PC-9 (cell line): ENCODE measurements around the gene TMEM272. TPM values are rescaled to one million over a fixed set of nuclear protein-coding genes. Genes with fewer than 3 reads are reported as not detected.

Experiments
- BruUV-seq: library from RNA; stranded (reverse); fragments of 400-500 nt; replicated peaks from 2 replicates; lab custom pipeline; 2021; lab: Mats Ljungman, UMichigan
- CTCF ChIA-PET: fragments of 300-600 bp; sonication (Branson Sonifier 250); formaldehyde crosslinking; loops from one replicate; lab custom pipeline; 2022; ENCODE audit warnings: antibody characterized with exemption; lab: Charles Lee
- POLR2A ChIA-PET: fragments of 300-600 bp; sonication (Branson Sonifier 250); formaldehyde crosslinking; loops from one replicate; lab custom pipeline; 2022; ENCODE audit warnings: antibody characterized with exemption; ENCODE audit not compliant: unreplicated experiment; lab: Charles Lee
- DNase-seq, 2 experiments: peaks; one replicate each; pipeline versions ENCODE4 v3.0.0 to v3.0.0-alpha.2; 2015 to 2022; ENCODE audit warnings: mixed read lengths in 1 of 2
- H2AFZ ChIP-seq: fragments of 200-600 bp; sonication (generic); 2 replicates; pipeline ENCODE4 v1.8.1; 2017; ENCODE audit warnings: antibody characterized with exemption
- H3F3A ChIP-seq: fragments of 200-600 bp; sonication (generic); 2 replicates; pipeline ENCODE4 v1.8.1; 2017; ENCODE audit warnings: antibody characterized with exemption, mild to moderate bottlenecking, low read depth; ENCODE audit not compliant: insufficient read depth
- H3K27ac ChIP-seq: fragments of 200-600 bp; sonication (generic); 2 replicates; pipeline ENCODE4 v1.6.1; 2016; ENCODE audit warnings: mixed run types
- H3K27me3 ChIP-seq: fragments of 200-600 bp; sonication (generic); 2 replicates; pipeline ENCODE4 v1.6.1; 2016; ENCODE audit warnings: low read depth, mixed run types; ENCODE audit not compliant: insufficient read depth
- H3K36me3 ChIP-seq: fragments of 200-600 bp; sonication (generic); 2 replicates; pipeline ENCODE4 v1.6.1; 2016; ENCODE audit warnings: low read depth, mixed run types
- H3K4me1 ChIP-seq: fragments of 200-600 bp; sonication (generic); replicated peaks from 2 replicates; pipeline ENCODE4 v1.6.1; 2016; ENCODE audit warnings: mixed run types; ENCODE audit not compliant: insufficient read depth
- H3K4me2 ChIP-seq: fragments of 200-600 bp; sonication (generic); 2 replicates; pipeline ENCODE4 v1.6.1; 2017; ENCODE audit warnings: mixed run types
- H3K4me3 ChIP-seq: fragments of 200-600 bp; sonication (generic); 2 replicates; pipeline ENCODE4 v1.6.1; 2016; ENCODE audit warnings: mixed run types
- H3K79me2 ChIP-seq: fragments of 200-600 bp; sonication (generic); 2 replicates; pipeline ENCODE4 v1.6.1; 2017; ENCODE audit warnings: low read depth, mixed run types
- H3K9me2 ChIP-seq: fragments of 200-600 bp; sonication (generic); 2 replicates; pipeline ENCODE4 v1.8.1; 2017; ENCODE audit warnings: mild to moderate bottlenecking; ENCODE audit not compliant: insufficient read depth
- H3K9me3 ChIP-seq: fragments of 200-600 bp; sonication (generic); 2 replicates; pipeline ENCODE4 v1.8.1; 2016; ENCODE audit warnings: low read depth; ENCODE audit not compliant: insufficient read depth
- H4K20me1 ChIP-seq: fragments of 200-600 bp; sonication (generic); 2 replicates; pipeline ENCODE4 v1.8.1; 2017; ENCODE audit not compliant: insufficient read depth
- CTCF ChIP-seq: fragments of 200-600 bp; sonication (generic); conservative IDR thresholded peaks from 2 replicates; pipeline ENCODE4 v1.6.1; 2017; ENCODE audit warnings: mixed run types, antibody characterized with exemption, mild to moderate bottlenecking, moderate library complexity
- EZH2 ChIP-seq: fragments of 200-600 bp; sonication (generic); IDR thresholded peaks from 2 replicates; pipeline ENCODE4 v1.8.0; 2017; ENCODE audit warnings: antibody characterized with exemption, low read depth
- intact Hi-C: fragments of 100-400 bp; cut with micrococcal nuclease; formaldehyde crosslinking; loops from one replicate; pipeline ENCODE4 v1.10.0; 2022; ENCODE audit not compliant: unreplicated experiment
- total RNA-seq: library from RNA; stranded (reverse); gene quantifications from 2 replicates; pipeline ENCODE4 v1.2.3, GENCODE V29; 2021

Gene TMEM272
- total RNA-seq, 1 experiment from 2014 or later, result not detected

GRCh38 chr13:51767100-51767499, 77.9 kb downstream of the TMEM272 start:
- intact Hi-C loops, result no loop called here
- no peak overlapping the region for H3K4me2 ChIP-seq
- BruUV-seq, result no TSS peak
- POLR2A ChIA-PET, result no interaction called here
- no peaks in the 10 kb centered on the region for H3K79me2 ChIP-seq
- CTCF ChIA-PET, result no interaction called here
- no peaks in the 10 kb centered on the region for H3K36me3 ChIP-seq
- TF ChIP-seq EZH2 (no peak), CTCF (no peak)
- no peaks in the 10 kb centered on the region for H3K4me1 ChIP-seq
- H4K20me1 ChIP-seq, result no peaks in the 10 kb centered on the region
- DNase-seq, result no peak
- H3K27me3 ChIP-seq, result no peaks in the 10 kb centered on the region
- no peaks in the 10 kb centered on the region for H3K9me3 ChIP-seq
- H3F3A ChIP-seq, result no peaks in the 10 kb centered on the region
- H2AFZ ChIP-seq, result no peak overlapping the region
- H3K27ac ChIP-seq, result no peak overlapping the region
- no peaks in the 10 kb centered on the region; the same call in 1 of the 2 replicates for H3K9me2 ChIP-seq
- no peak overlapping the region for H3K4me3 ChIP-seq

GRCh38 chr13:51765142-51765515, 79.8 kb downstream of the TMEM272 start:
- H3K4me3 ChIP-seq, result no peak overlapping the region
- H4K20me1 ChIP-seq, result no peaks in the 10 kb centered on the region
- DNase-seq, result no peak
- H3K4me1 ChIP-seq, result no peaks in the 10 kb centered on the region
- CTCF ChIA-PET, result no interaction called here
- no peaks in the 10 kb centered on the region for H3K79me2 ChIP-seq
- intact Hi-C loops, result no loop called here
- no peak overlapping the region for H3K4me2 ChIP-seq
- H3K9me3 ChIP-seq, result no peaks in the 10 kb centered on the region
- no peak overlapping the region for H2AFZ ChIP-seq
- H3K27ac ChIP-seq, result no peak overlapping the region
- no peaks in the 10 kb centered on the region; the same call in 1 of the 2 replicates for H3K9me2 ChIP-seq
- no peaks in the 10 kb centered on the region for H3K36me3 ChIP-seq
- POLR2A ChIA-PET, result no interaction called here
- no peak for TF ChIP-seq CTCF
- TF ChIP-seq EZH2, result no peak
- H3F3A ChIP-seq, result no peaks in the 10 kb centered on the region
- no peaks in the 10 kb centered on the region for H3K27me3 ChIP-seq
- no TSS peak for BruUV-seq

GRCh38 chr13:51764184-51765141, 80.5 kb downstream of the TMEM272 start:
- ChIA-PET CTCF (no interaction called here), POLR2A (no interaction called here)
- Histone ChIP-seq H3K9me2 (no peaks in the 10 kb centered on the region; the same call in 1 of the 2 replicates), H3K4me1 (no peaks in the 10 kb centered on the region), H3K27ac (no peak overlapping the region), H3F3A (no peaks in the 10 kb centered on the region), H3K36me3 (no peaks in the 10 kb centered on the region), H3K27me3 (no peaks in the 10 kb centered on the region), H4K20me1 (no peaks in the 10 kb centered on the region), H3K79me2 (no peaks in the 10 kb centered on the region), H3K4me2 (no peak overlapping the region), H3K4me3 (no peak overlapping the region), H2AFZ (no peak overlapping the region), H3K9me3 (no peaks in the 10 kb centered on the region)
- DNase-seq, result no peak
- intact Hi-C loops, result no loop called here
- no TSS peak for BruUV-seq
- no peak for TF ChIP-seq CTCF
- no peak for TF ChIP-seq EZH2
